A549 (cell line): ENCODE measurements around the gene SUFU. TPM values are rescaled to one million over a fixed set of nuclear protein-coding genes. Genes with fewer than 3 reads are reported as not detected.
"Not testable (repeated sequence)": the region's sequence is repeated elsewhere in the genome, so short reads cannot be mapped to it uniquely, and the experiment has no call there.

Experiments
- ATAC-seq, 2 experiments: fragments of 200-7000 bp in 1 of 2; fragments of >200 bp in 1 of 2; cut with Nextera tagmentation in 1 of 2; cut with Tn5 transposase in 1 of 2; 3 replicates each; pipeline versions ENCODE4 v1.8.0 to v1.9.1; 2018 to 2020; ENCODE audit warnings: mild to moderate bottlenecking in 1 of 2, moderate library complexity in 1 of 2
- CTCF ChIA-PET: fragments of 300-600 bp; sonication (Branson Sonifier 250); formaldehyde crosslinking; extraction: SDS; loops from one replicate; lab custom pipeline; 2021; ENCODE audit warnings: antibody characterized with exemption, inconsistent platforms; lab: Yijun Ruan, JAX
- POLR2A ChIA-PET: fragments of 350-600 bp; formaldehyde crosslinking; extraction: SDS; loops from one replicate; lab custom pipeline; 2021; ENCODE audit warnings: antibody characterized with exemption, inconsistent platforms; lab: Yijun Ruan, JAX
- DNase-seq, 2 experiments: peaks; one replicate each; pipeline versions ENCODE4 v3.0.0 to v3.0.0-alpha.2; 2011 to 2016; ENCODE audit warnings: low read depth in 1 of 2, low spot score in 1 of 2
- FAIRE-seq: peaks from 2 replicates; lab custom pipeline; 2011; peaks lifted over from hg19 to GRCh38; lab: Jason Lieb, UNC
- H3K27ac ChIP-seq, 2 experiments: fragments of >200 bp; sonication (Bioruptor Twin); formaldehyde crosslinking; 3 replicates each; pipeline ENCODE4 v1.5.1; 2016 to 2017
- H3K4me1 ChIP-seq: fragments of >200 bp; sonication (Bioruptor Twin); formaldehyde crosslinking; 3 replicates; pipeline ENCODE4 v1.6.1; 2016
- H3K4me2 ChIP-seq: fragments of >200 bp; sonication (Bioruptor Twin); formaldehyde crosslinking; 3 replicates; pipeline ENCODE4 v1.6.1; 2016
- H3K4me3 ChIP-seq: fragments of >200 bp; sonication (Bioruptor Twin); formaldehyde crosslinking; 3 replicates; pipeline ENCODE4 v1.5.1; 2016
- H3K9me3 ChIP-seq: fragments of >200 bp; sonication (Bioruptor Twin); formaldehyde crosslinking; 3 replicates; pipeline ENCODE4 v1.6.1; 2016
- BHLHE40 ChIP-seq: IDR thresholded peaks from 2 replicates; pipeline ENCODE4 v1.6.1; 2012; ENCODE audit warnings: low read depth, low read length, inconsistent platforms
- E2F6 ChIP-seq: IDR thresholded peaks from 2 replicates; pipeline ENCODE4 v1.6.1; 2012; ENCODE audit warnings: low read depth, borderline replicate concordance
- ESRRA ChIP-seq: fragments of 150-350 bp; IDR thresholded peaks from 2 replicates; pipeline ENCODE4 v1.6.1; 2014; ENCODE audit warnings: mild to moderate bottlenecking, low read length, borderline replicate concordance
- FOSB ChIP-seq: fragments of 250-450 bp; sonication (Bioruptor Pico); IDR thresholded peaks from 2 replicates; pipeline ENCODE4 v1.5.0; 2020; ENCODE audit warnings: mild to moderate bottlenecking, moderate library complexity
- FOSL2 ChIP-seq, 2 experiments: fragments of 450-650 bp in 1 of 2; fragments of >200 bp in 1 of 2; sonication (Bioruptor Twin) in 1 of 2; formaldehyde crosslinking; IDR thresholded peaks; 2 replicates each; pipeline versions ENCODE4 v1.5.0 to v1.6.1; 2016 to 2020; ENCODE audit warnings: mild to moderate bottlenecking in 1 of 2, moderate library complexity in 1 of 2
- HDAC2 ChIP-seq: fragments of 200-600 bp; sonication (generic); IDR thresholded peaks from 2 replicates; pipeline ENCODE4 v1.6.1; 2016
- HOXB13 ChIP-seq: fragments of 250-450 bp; sonication (Bioruptor Pico); IDR thresholded peaks from 2 replicates; pipeline ENCODE4 v1.5.0; 2020; ENCODE audit warnings: low read depth, mild to moderate bottlenecking, moderate library complexity
- JUNB ChIP-seq: fragments of >200 bp; sonication (Bioruptor Twin); formaldehyde crosslinking; IDR thresholded peaks from 2 replicates; pipeline ENCODE4 v1.6.1; 2016
- MAX ChIP-seq: IDR thresholded peaks from 2 replicates; pipeline ENCODE4 v1.6.1; 2012
- NFE2L2 ChIP-seq: fragments of 150-350 bp; conservative IDR thresholded peaks from 2 replicates; pipeline ENCODE4 v1.6.1; 2014; ENCODE audit warnings: low read length
- NPAS2 ChIP-seq: fragments of 250-450 bp; sonication (Bioruptor Pico); IDR thresholded peaks from 2 replicates; pipeline ENCODE4 v1.8.0; 2022; ENCODE audit warnings: mild to moderate bottlenecking, moderate library complexity, borderline replicate concordance
- NR3C1 ChIP-seq: fragments of >200 bp; sonication (Bioruptor Twin); formaldehyde crosslinking; IDR thresholded peaks from 3 replicates; pipeline ENCODE4 v1.6.1; 2017
- RAD21 ChIP-seq, 2 experiments: fragments of >200 bp in 1 of 2; sonication (Bioruptor Twin) in 1 of 2; formaldehyde crosslinking in 1 of 2; IDR thresholded peaks in 1 of 2; conservative IDR thresholded peaks in 1 of 2; 2 replicates in 1 of 2; 3 replicates in 1 of 2; pipeline ENCODE4 v1.6.1; 2012 to 2018; ENCODE audit warnings: inconsistent platforms in 1 of 2
- RARB ChIP-seq: fragments of 250-450 bp; sonication (Bioruptor Pico); IDR thresholded peaks from 2 replicates; pipeline ENCODE4 v1.8.0; 2021; ENCODE audit warnings: mild to moderate bottlenecking, moderate library complexity
- REST ChIP-seq: fragments of 200-600 bp; sonication (generic); IDR thresholded peaks from 2 replicates; pipeline ENCODE4 v1.6.1; 2016; ENCODE audit warnings: antibody characterized with exemption, mild to moderate bottlenecking, moderate library complexity
- SREBF2 ChIP-seq: fragments of 450-650 bp; IDR thresholded peaks from 2 replicates; pipeline ENCODE4 v1.6.1; 2014; ENCODE audit warnings: mild to moderate bottlenecking, moderate library complexity
- USF2 ChIP-seq: fragments of 450-650 bp; IDR thresholded peaks from 2 replicates; pipeline ENCODE4 v1.6.1; 2014; ENCODE audit warnings: antibody characterized with exemption
- WGBS: methylation state at CpG from one replicate; pipeline ENCODE4 v1.1.6; 2017; ENCODE audit errors: missing lambda C conversion rate; 5-methylcytosine and 5-hydroxymethylcytosine counted together
- polyA plus RNA-seq, 4 experiments: library from polyadenylated mRNA; depleted of rRNA in 3 of 4; stranded (reverse); fragments of >200 nt; fragmentation: RNase III in 1 of 4; extraction: RNeasy Plus Mini Kit Qiagen cat#74134 plus additional on column Dnase treatment in 1 of 4; gene quantifications; 2 replicates in 3 of 4; 3 replicates in 1 of 4; pipeline ENCODE4 v1.2.3, GENCODE V29; 2011 to 2017

Gene SUFU
- polyA plus RNA-seq, 2 of the 4 experiments (the other 2 are of a cell fraction), result 3.7 to 5.5 TPM

GRCh38 chr10:102665904-102666509 is 162.2 kb downstream of the SUFU start:
- no peak for TF ChIP-seq RARB (CRISPR knock-in tag)
- TF ChIP-seq BHLHE40, result no peak
- TF ChIP-seq NFE2L2, result no peak
- TF ChIP-seq RAD21 (conservative IDR thresholded peaks at IDR 0.05 in 1 of 2, IDR thresholded peaks at IDR 0.05 in 1 of 2), result no peak
- TF ChIP-seq FOSL2 (IDR thresholded peaks at IDR 0.05), result no peak
- no peak for TF ChIP-seq FOSL2 (CRISPR knock-in tag; IDR thresholded peaks at IDR 0.05)
- TF ChIP-seq E2F6, result no peak
- TF ChIP-seq NR3C1, result no peak
- TF ChIP-seq MAX, result no peak
- TF ChIP-seq USF2, result no peak
- no peak for TF ChIP-seq FOSB (CRISPR knock-in tag)
- TF ChIP-seq ESRRA, result no peak
- no peak for TF ChIP-seq HDAC2
- TF ChIP-seq, all 56 proteins: peak for 0
- H3K4me1 ChIP-seq, result peaks cover 30% of the 10 kb centered on the region
- ATAC-seq (no peak), DNase-seq (no peak), FAIRE-seq (no peak)
- H3K4me2 ChIP-seq, result no peak overlapping the region
- POLR2A ChIA-PET, result no interaction called here
- no peak overlapping the region for H3K27ac ChIP-seq
- H3K4me3 ChIP-seq, result no peak overlapping the region
- CTCF ChIA-PET, result interaction anchor here (1.0 to 7.8 kb wide), 4 partner anchors 12 to 51 kb away, joined by 3 to 71 read pairs (median 8); partner anchors contain the start of genes ARL3, SFXN2 and TRIM8
- WGBS, result 78% methylated on average over 9 of the region's 9 CpGs
- no peaks in the 10 kb centered on the region for H3K9me3 ChIP-seq

- H3K4me1 ChIP-seq, result peaks cover 30% of the 10 kb centered on the region
- ATAC-seq, DNase-seq, H3K4me2 ChIP-seq, FAIRE-seq, H3K4me3 ChIP-seq, POLR2A ChIA-PET, H3K9me3 ChIP-seq: not testable (repeated sequence)
- 94% methylated on average over 4 of the region's 4 CpGs for WGBS
- CTCF ChIA-PET, result interaction anchor here (0.7 to 7.8 kb wide), 3 partner anchors 11 to 352 kb away, joined by 3 to 71 read pairs (median 25); no protein-coding TSS in a partner anchor
- H3K27ac ChIP-seq, result peak overlapping the region; percentile 43 to 70; a peak in 4 of 6 replicates
Measured at GRCh38 chr10:102667411-102667810, 163.6 kb downstream of the SUFU start.

- Histone ChIP-seq H3K4me3 (no peak overlapping the region), H3K4me1 (peaks cover 30% of the 10 kb centered on the region), H3K4me2 (no peak overlapping the region), H3K9me3 (no peaks in the 10 kb centered on the region), H3K27ac (peak overlapping the region; percentile 63 to 69; a peak in 3 of 6 replicates)
- no peak for FAIRE-seq
- ATAC-seq, result peak; percentile 5 to 17; a peak in 3 of 6 replicates
- TF ChIP-seq REST (no peak), HDAC2 (no peak), HOXB13 (CRISPR knock-in tag) (no peak), SREBF2 (no peak), JUNB (no peak), NPAS2 (CRISPR knock-in tag) (no peak), NR3C1 (no peak)
- ChIA-PET POLR2A (no interaction called here), CTCF (interaction anchor here (1.1 to 7.8 kb wide), 6 partner anchors 8 to 45 kb away, joined by 3 to 71 read pairs (median 18); partner anchors contain the start of gene TRIM8)
- 96% methylated on average over 8 of the region's 10 CpGs for WGBS
- no peak for DNase-seq
Measured at GRCh38 chr10:102668326-102669107, 164.7 kb downstream of the SUFU start.
